Measurements from ENCODE around the gene SLC24A3.

DNA sequence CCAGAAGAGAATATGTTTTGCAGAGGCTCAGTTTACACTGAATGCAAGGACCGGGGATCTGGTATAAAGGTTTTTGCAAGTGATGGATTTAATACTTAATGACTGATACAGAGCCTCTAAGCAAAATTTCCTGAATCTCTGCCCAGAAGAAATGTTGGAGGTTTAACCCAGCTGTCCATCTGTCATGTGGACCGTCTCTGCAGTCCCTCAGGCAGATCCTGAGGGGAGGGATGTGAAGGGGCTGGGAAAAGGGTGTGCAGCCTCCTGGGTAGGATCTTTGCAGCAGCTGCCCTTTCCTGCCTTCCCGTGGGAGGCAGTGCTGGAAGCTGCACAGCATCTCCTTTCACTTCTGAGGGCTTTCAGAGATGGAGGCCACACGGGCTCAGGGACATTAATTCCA, 207.0 kb downstream of the SLC24A3 start:
- TF ChIP-seq, protein P1, sequence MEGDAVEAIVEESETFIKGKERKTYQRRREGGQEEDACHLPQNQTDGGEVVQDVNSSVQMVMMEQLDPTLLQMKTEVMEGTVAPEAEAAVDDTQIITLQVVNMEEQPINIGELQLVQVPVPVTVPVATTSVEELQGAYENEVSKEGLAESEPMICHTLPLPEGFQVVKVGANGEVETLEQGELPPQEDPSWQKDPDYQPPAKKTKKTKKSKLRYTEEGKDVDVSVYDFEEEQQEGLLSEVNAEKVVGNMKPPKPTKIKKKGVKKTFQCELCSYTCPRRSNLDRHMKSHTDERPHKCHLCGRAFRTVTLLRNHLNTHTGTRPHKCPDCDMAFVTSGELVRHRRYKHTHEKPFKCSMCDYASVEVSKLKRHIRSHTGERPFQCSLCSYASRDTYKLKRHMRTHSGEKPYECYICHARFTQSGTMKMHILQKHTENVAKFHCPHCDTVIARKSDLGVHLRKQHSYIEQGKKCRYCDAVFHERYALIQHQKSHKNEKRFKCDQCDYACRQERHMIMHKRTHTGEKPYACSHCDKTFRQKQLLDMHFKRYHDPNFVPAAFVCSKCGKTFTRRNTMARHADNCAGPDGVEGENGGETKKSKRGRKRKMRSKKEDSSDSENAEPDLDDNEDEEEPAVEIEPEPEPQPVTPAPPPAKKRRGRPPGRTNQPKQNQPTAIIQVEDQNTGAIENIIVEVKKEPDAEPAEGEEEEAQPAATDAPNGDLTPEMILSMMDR (optimal IDR thresholded peaks at IDR 0.05 in 1 of 3, IDR thresholded peaks at IDR 0.05 in 1 of 3, conservative IDR thresholded peaks at IDR 0.05 in 1 of 3; ENCODE audit: extremely low read depth in 1 of 3, insufficient read depth in 2 of 3, low read length in 3 of 3): no peak
- no peak for TF ChIP-seq EZH2 (IDR thresholded peaks at IDR 0.05; ENCODE audit: low read length)
